Nephron (organoid): ENCODE measurements around the gene SPATA25.
"Not testable (repeated sequence)": the region's sequence is repeated elsewhere in the genome, so short reads cannot be mapped to it uniquely, and the experiment has no call there.

ENCODE experiments used
- H3K27ac Mint-ChIP-seq, 3 experiments: 2 replicates each; pipeline ENCODE4 v1.8.0; 2020; ENCODE audit warnings: mixed read lengths in 3 of 3, mild to moderate bottlenecking in 2 of 3, moderate library complexity in 1 of 3
- H3K27me3 Mint-ChIP-seq: 2 replicates; pipeline ENCODE4 v1.8.0; 2021; ENCODE audit warnings: low read depth, mild to moderate bottlenecking, moderate library complexity, mixed read lengths
- H3K36me3 Mint-ChIP-seq: 2 replicates; pipeline ENCODE4 v1.8.0; 2020; ENCODE audit warnings: low read depth, mixed read lengths
- H3K4me1 Mint-ChIP-seq: 2 replicates; pipeline ENCODE4 v1.8.0; 2020; ENCODE audit warnings: mixed read lengths
- H3K4me3 Mint-ChIP-seq, 3 experiments: 2 replicates each; pipeline ENCODE4 v1.8.0; 2020; ENCODE audit warnings: mild to moderate bottlenecking in 3 of 3, mixed read lengths in 3 of 3, moderate library complexity in 2 of 3
- H3K9me3 Mint-ChIP-seq: 2 replicates; pipeline ENCODE4 v1.8.0; 2020; ENCODE audit warnings: mixed read lengths
- CTCF ChIP-seq, 3 experiments: fragments of 200-600 bp; sonication (generic); IDR thresholded peaks; one replicate each; pipeline ENCODE4 v1.5.0; 2021; ENCODE audit warnings: antibody characterized with exemption in 3 of 3; ENCODE audit not compliant: unreplicated experiment in 3 of 3

The SPATA25 gene

GRCh38 chr20:45882469-45883099, 4.8 kb downstream of the SPATA25 start:
- Mint-ChIP-seq H3K27ac (peak overlapping the region; percentile 10 to 47 (median 36)), H3K27me3 (no peaks in the 10 kb centered on the region), H3K9me3 (no peaks in the 10 kb centered on the region), H3K4me1 (peaks cover 17% of the 10 kb centered on the region), H3K4me3 (peak overlapping the region; percentile 81 to 90 (median 89)), H3K36me3 (peaks cover 27% of the 10 kb centered on the region)
- no peak for TF ChIP-seq CTCF (IDR thresholded peaks at IDR 0.05; ENCODE audit: unreplicated experiment in 3 of 3)

GRCh38 chr20:45880988-45881788, 6.2 kb downstream of the SPATA25 start, which contains the start of gene ZSWIM1:
ZSWIM1 (plus strand) TSS chr20:45881227; CDS start chr20:45882593, 1,366 bp downstream.
- Mint-ChIP-seq H3K4me1 (peaks cover 17% of the 10 kb centered on the region), H3K27ac (peak within 1 kb of the TSS; percentile 71 to 90 (median 74)), H3K27me3 (no peaks in the 10 kb centered on the region), H3K4me3 (peak within 1 kb of the TSS; percentile 89 to 96 (median 92)), H3K9me3 (no peaks in the 10 kb centered on the region), H3K36me3 (peaks cover 30% of the 10 kb centered on the region)
- no peak for TF ChIP-seq CTCF (IDR thresholded peaks at IDR 0.05; ENCODE audit: unreplicated experiment in 3 of 3)

GRCh38 chr20:45878076-45878761, 9.2 kb downstream of the SPATA25 start:
- no peak for TF ChIP-seq CTCF (IDR thresholded peaks at IDR 0.05; ENCODE audit: unreplicated experiment in 3 of 3)
- H3K36me3 Mint-ChIP-seq, result peaks cover 18% of the 10 kb centered on the region
- H3K9me3 Mint-ChIP-seq, result no peaks in the 10 kb centered on the region
- no peaks in the 10 kb centered on the region for H3K27me3 Mint-ChIP-seq
- H3K4me3 Mint-ChIP-seq, result no peak overlapping the region
- no peak overlapping the region for H3K27ac Mint-ChIP-seq
- H3K4me1 Mint-ChIP-seq, result peaks cover 17% of the 10 kb centered on the region

GRCh38 chr20:45874576-45874975, 12.8 kb downstream of the SPATA25 start:
- H3K9me3 Mint-ChIP-seq, result no peaks in the 10 kb centered on the region
- no peak overlapping the region for H3K27ac Mint-ChIP-seq
- H3K4me3 Mint-ChIP-seq, result no peak overlapping the region
- no peaks in the 10 kb centered on the region for H3K27me3 Mint-ChIP-seq
- H3K4me1 Mint-ChIP-seq, result no peaks in the 10 kb centered on the region
- no peak for TF ChIP-seq CTCF (IDR thresholded peaks at IDR 0.05; ENCODE audit: unreplicated experiment in 3 of 3)
- peaks cover 6% of the 10 kb centered on the region for H3K36me3 Mint-ChIP-seq

GRCh38 chr20:45874104-45874481, 13.3 kb downstream of the SPATA25 start:
- not testable (repeated sequence) for H3K4me1 Mint-ChIP-seq, H3K9me3 Mint-ChIP-seq, H3K27ac Mint-ChIP-seq, H3K27me3 Mint-ChIP-seq, H3K36me3 Mint-ChIP-seq, H3K4me3 Mint-ChIP-seq

- Mint-ChIP-seq H3K36me3 (peaks cover 6% of the 10 kb centered on the region), H3K9me3 (no peaks in the 10 kb centered on the region), H3K27me3 (no peaks in the 10 kb centered on the region), H3K27ac (no peak overlapping the region), H3K4me1 (no peaks in the 10 kb centered on the region), H3K4me3 (no peak overlapping the region)
- TF ChIP-seq CTCF (IDR thresholded peaks at IDR 0.05; ENCODE audit: unreplicated experiment in 3 of 3), result no peak
Observed at GRCh38 chr20:45873409-45874103, 13.9 kb downstream of the SPATA25 start.
